ENCODE measurements around the gene KCNT1. TPM values are rescaled to one million over a fixed set of nuclear protein-coding genes. Genes with fewer than 3 reads are reported as not detected.
A peak's percentile ranks its signal among the peaks of the same experiment; 100 is the strongest.

The KCNT1 gene
- total RNA-seq = not detected

DNA sequence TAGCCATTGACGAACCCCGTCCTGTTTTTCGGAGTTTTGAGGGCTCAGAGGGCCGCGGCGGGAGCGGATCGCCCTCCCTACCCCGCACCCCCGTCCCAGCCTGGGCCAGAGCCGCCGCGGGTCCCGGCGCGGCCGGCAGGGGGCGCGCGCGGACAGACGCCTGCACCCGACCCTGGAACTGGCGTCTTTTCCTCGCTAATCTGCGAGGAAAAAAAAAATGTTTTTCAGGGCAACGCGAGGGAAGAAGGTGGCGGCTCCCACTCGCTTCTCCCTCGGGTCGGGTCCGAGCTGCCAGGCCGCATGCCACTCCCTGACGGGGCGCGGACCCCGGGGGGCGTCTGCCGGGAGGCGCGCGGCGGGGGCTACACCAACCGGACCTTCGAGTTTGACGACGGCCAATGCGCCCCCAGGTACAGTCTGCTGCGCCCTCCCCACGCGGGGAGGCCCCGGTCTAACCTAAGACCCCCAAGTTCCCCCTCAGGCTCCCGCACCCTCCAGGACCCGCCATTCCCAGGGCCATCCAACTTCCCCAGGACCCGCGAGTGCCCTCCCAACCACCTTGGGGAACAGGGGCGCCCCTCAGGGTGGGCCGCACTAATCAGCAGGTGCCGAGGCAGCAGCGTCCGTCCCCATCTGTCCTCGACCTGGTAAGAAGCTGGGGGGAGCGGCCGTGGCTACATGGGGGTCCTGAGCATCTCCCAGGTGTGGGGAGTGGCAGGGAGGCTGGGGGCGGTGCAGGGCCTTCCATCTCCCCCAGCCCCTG is at the start of gene KCNT1:
Gene KCNT1, plus strand, starts transcription at position 227 of the 763 bp plus-strand sequence. Its CDS starts 74 bp downstream, at position 301.
- ATAC-seq (peak; percentile 57 to 65), DNase-seq (ENCODE audit: low spot score) (no peak)
- Mint-ChIP-seq H3K36me3 (no peaks in the 10 kb centered on the region), H3K27me3 (no peaks in the 10 kb centered on the region), H3K27ac (no peak within 1 kb of the TSS), H3K4me1 (ENCODE audit: low read depth in 2 of 2) (no peaks in the 10 kb centered on the region), H3K4me3 (no peak within 1 kb of the TSS), H3K9me3 (no peaks in the 10 kb centered on the region)

DNA sequence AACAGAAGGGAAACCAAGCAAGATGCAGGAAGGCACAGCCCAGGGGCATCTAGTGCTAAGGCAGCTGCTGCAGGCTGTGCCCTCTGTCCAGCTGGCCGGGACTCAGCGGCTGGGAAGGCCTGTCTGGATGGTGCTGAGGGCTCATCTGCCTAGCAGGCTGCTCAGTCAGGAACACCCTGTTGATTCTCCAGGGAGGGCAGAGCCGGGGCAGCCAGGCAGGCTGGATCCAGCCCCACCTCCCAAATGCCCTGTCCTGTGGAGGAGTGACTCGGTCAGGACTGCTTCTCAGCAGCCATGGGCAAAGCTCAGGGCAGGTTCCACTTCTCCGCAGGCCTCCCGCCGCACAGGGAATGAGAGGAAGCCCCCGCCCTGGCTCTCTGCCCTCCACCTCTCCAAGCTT is 46.7 kb upstream of the KCNT1 start:
- Mint-ChIP-seq H3K27me3 (peaks cover 5 to 12% of the 10 kb centered on the region in 2 donors), H3K4me3 (no peak overlapping the region), H3K27ac (no peak overlapping the region), H3K36me3 (peaks cover 2% of the 10 kb centered on the region), H3K4me1 (ENCODE audit: low read depth in 2 of 2) (no peaks in the 10 kb centered on the region), H3K9me3 (peaks cover 3% of the 10 kb centered on the region)
- ATAC-seq = peak; percentile 32 to 36
- no peak for DNase-seq (ENCODE audit: low spot score)

DNA sequence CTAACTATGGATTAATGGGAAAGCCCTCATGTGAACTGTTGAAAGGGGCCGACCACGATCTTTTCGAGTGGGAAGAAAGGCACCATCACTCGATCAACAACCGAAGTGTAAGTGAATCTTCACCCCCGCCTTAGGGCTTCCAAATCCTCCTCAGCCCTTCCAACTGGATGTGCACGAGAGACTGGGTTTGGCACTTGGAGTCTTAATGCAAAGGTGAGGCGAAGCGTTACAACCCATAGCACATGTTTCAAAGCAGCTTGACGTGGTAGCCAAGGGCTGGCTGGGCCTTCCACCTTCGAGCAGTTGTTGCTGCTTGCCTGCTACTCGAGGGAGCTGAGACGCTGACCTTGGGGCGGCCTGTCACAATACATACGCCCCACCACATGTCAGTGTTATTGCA is 44.6 kb upstream of the KCNT1 start:
- Mint-ChIP-seq H3K27ac (no peak overlapping the region), H3K4me3 (no peak overlapping the region), H3K36me3 (no peaks in the 10 kb centered on the region), H3K4me1 (ENCODE audit: low read depth in 2 of 2) (no peaks in the 10 kb centered on the region), H3K27me3 (peaks cover 0 to 5% of the 10 kb centered on the region in 2 donors), H3K9me3 (no peaks in the 10 kb centered on the region)
- ATAC-seq = no peak
- no peak for DNase-seq (ENCODE audit: low spot score)

DNA sequence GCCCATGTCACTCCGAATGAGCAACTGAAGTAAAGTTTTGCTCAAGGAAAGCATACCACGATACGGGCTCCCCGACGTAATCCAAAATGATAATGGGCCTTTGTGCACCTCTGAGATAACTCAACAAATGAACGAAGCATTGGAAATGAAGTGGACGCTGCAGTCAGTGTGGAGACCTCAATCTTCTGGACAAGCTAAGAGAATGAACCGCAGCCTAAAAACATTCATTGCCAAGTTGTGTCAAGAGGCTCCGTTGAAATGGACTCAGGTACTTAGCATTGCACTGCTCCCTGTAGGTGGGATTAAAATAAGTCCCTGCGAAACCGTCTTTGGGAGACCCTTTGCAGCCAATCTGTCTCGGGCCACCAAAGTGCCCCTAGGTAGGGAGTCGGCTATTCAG is 42.7 kb upstream of the KCNT1 start:
- DNase-seq (ENCODE audit: low spot score) (no peak), ATAC-seq (no peak)
- Mint-ChIP-seq H3K4me1 (ENCODE audit: low read depth in 2 of 2) (no peaks in the 10 kb centered on the region), H3K9me3 (no peaks in the 10 kb centered on the region), H3K27ac (no peak overlapping the region), H3K4me3 (no peak overlapping the region), H3K27me3 (peaks cover 0 to 5% of the 10 kb centered on the region in 2 donors), H3K36me3 (no peaks in the 10 kb centered on the region)

DNA sequence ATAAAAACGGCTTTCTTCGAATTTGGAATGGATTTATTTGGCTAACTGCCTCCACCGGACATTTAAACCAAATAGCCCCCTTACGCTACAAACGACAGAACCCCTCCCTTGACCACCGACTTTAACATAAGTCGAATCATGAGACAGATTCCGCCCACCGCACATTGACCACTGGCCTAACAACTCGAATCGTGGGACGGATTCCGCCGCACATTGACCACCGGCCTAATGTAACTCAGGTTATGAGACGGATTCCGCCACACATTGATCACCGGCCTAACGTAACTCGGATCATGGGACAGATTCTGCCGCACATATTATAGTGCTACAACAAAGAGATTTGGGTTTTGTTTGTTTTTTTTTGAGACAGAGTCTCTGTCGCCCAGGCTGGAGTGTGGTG is 41.6 kb upstream of the KCNT1 start:
- H3K4me1 Mint-ChIP-seq (ENCODE audit: low read depth in 2 of 2) = no peaks in the 10 kb centered on the region
- H3K4me3 Mint-ChIP-seq = no peak overlapping the region
- H3K36me3 Mint-ChIP-seq = no peaks in the 10 kb centered on the region
- peaks cover 0 to 2% of the 10 kb centered on the region in 2 donors for H3K27me3 Mint-ChIP-seq
- DNase-seq (ENCODE audit: low spot score) = no peak
- no peaks in the 10 kb centered on the region for H3K9me3 Mint-ChIP-seq
- no peak for ATAC-seq
- H3K27ac Mint-ChIP-seq = no peak overlapping the region

DNA sequence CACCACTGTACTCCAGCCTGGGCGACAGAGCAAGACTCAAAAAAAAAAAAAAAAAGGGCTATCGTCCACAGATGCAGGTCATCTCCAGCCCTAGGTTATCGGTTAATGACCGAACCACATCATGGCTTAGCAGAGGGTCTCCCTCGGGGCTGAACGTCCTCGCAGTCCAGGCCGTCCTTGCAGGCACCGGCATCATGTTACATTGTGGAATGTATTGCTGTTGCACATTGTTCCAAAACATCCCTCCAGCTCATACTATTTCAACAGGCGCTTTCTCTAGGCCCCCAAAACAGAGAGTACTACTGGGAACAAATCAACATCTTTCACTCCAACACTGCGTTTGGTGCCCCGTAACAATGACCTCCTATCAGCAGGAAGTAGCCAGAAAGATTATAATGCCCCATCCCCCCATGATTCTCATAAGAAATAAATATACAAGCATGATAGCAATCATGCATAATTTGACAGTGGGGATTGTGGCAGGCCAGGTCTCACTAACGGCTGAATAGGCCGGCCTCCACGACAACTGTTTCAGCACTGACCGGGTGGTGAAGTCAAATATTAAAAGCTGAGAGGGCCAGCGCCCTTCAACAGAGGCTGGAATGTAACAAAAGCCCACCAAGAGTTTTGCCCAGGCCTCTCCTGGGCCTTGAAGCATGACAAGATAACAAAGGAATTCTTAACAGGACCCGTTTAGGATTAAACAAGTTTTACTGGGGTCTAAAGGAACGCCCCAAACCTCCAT is 40.0 kb upstream of the KCNT1 start:
- H3K9me3 Mint-ChIP-seq = no peaks in the 10 kb centered on the region
- no peak for DNase-seq (ENCODE audit: low spot score)

DNA sequence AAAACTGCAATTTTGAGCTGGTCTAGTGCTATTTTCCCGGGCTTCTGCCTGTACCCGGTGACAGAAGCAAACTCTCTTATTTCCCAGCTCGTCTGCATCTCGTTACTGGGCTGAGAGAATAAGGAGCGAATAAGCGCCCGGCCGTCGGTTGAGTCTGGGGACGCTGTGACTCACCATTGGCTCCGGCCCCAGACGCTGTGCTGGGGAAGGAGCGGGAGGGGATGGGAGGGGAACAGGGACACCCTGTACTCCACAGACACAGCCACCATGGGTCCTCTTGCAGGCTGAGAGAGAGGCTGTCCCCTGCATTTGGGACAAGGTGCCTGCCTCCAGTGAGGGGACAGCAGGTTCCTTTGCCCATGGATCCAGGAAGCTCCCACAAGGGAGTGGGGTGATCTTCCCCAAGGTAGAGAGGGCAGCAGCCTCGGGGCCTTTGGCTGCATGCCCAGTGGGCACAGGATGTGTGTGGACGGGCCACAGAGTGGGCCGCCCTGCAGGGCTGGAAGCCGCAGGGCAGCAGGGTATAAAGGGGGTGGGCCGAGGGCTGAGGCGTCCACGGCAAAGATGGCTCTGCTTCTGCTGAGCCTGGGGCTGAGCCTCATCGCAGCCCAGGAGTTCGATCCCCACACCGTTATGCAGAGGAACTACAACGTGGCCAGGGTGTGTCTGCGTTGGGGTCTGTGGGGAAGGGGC is 39.1 kb upstream of the KCNT1 start, which contains the start of gene LCN9:
Gene LCN9, plus strand, starts transcription at position 552 of the 693 bp plus-strand sequence. Its CDS starts 13 bp downstream, at position 565.
- no peak for ATAC-seq
- Mint-ChIP-seq H3K9me3 (no peaks in the 10 kb centered on the region), H3K36me3 (no peaks in the 10 kb centered on the region), H3K4me3 (no peak within 1 kb of the TSS), H3K27me3 (peaks cover 0 to 2% of the 10 kb centered on the region in 2 donors), H3K27ac (no peak within 1 kb of the TSS), H3K4me1 (ENCODE audit: low read depth in 2 of 2) (no peaks in the 10 kb centered on the region)
- DNase-seq (ENCODE audit: low spot score) = no peak

More for the DNA sequence above, 40.0 kb upstream of the KCNT1 start:
- no peak for ATAC-seq
- Mint-ChIP-seq H3K36me3 (no peaks in the 10 kb centered on the region), H3K4me3 (no peak overlapping the region), H3K27ac (no peak overlapping the region), H3K4me1 (ENCODE audit: low read depth in 2 of 2) (no peaks in the 10 kb centered on the region), H3K27me3 (peaks cover 0 to 2% of the 10 kb centered on the region in 2 donors)

DNA sequence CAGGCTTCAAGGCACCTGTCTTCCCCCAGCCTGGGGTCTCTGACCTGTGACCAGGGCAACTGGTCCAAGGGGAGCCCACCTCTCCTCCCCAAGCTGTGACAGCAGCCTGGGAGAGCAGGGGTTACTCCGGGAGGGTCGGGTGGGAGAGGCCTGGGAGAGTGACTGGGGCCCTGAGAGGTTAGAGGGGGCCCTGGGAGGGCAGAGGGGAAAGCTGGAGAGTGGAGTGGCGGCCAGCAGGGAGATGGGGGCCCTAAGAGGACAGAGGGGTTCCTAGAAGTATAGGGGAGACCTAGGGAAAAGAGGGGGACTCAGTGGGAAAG is 38.6 kb upstream of the KCNT1 start:
- Mint-ChIP-seq H3K4me3 (no peak overlapping the region), H3K36me3 (no peaks in the 10 kb centered on the region), H3K4me1 (ENCODE audit: low read depth in 2 of 2) (no peaks in the 10 kb centered on the region), H3K27me3 (peaks cover 0 to 2% of the 10 kb centered on the region in 2 donors), H3K27ac (no peak overlapping the region), H3K9me3 (no peaks in the 10 kb centered on the region)
- DNase-seq (ENCODE audit: low spot score) = no peak
- no peak for ATAC-seq

- H3K9me3 Mint-ChIP-seq = no peaks in the 10 kb centered on the region
- H3K27me3 Mint-ChIP-seq = peaks cover 0 to 2% of the 10 kb centered on the region in 2 donors
- DNase-seq (ENCODE audit: low spot score) (no peak), ATAC-seq (no peak)
- no peaks in the 10 kb centered on the region for H3K4me1 Mint-ChIP-seq (ENCODE audit: low read depth in 2 of 2)
- H3K36me3 Mint-ChIP-seq = no peaks in the 10 kb centered on the region
- no peak overlapping the region for H3K4me3 Mint-ChIP-seq
- H3K27ac Mint-ChIP-seq = no peak overlapping the region
Observed at GRCh38 chr9:135663857-135664256, 38.1 kb upstream of the KCNT1 start.

GRCh38 chr9:135664266-135664665 is 37.7 kb upstream of the KCNT1 start:
- H3K27me3 Mint-ChIP-seq = peaks cover 0 to 2% of the 10 kb centered on the region in 2 donors
- no peak overlapping the region for H3K4me3 Mint-ChIP-seq
- peak in 1 of 2 donors; percentile 12 for ATAC-seq
- no peak for DNase-seq (ENCODE audit: low spot score)
- no peaks in the 10 kb centered on the region for H3K4me1 Mint-ChIP-seq (ENCODE audit: low read depth in 2 of 2)
- H3K9me3 Mint-ChIP-seq = no peaks in the 10 kb centered on the region
- no peaks in the 10 kb centered on the region for H3K36me3 Mint-ChIP-seq
- no peak overlapping the region for H3K27ac Mint-ChIP-seq

GRCh38 chr9:135664801-135665794 is 36.9 kb upstream of the KCNT1 start:
- DNase-seq (ENCODE audit: low spot score) = no peak
- H3K27me3 Mint-ChIP-seq = peaks cover 0 to 2% of the 10 kb centered on the region in 2 donors

DNA sequence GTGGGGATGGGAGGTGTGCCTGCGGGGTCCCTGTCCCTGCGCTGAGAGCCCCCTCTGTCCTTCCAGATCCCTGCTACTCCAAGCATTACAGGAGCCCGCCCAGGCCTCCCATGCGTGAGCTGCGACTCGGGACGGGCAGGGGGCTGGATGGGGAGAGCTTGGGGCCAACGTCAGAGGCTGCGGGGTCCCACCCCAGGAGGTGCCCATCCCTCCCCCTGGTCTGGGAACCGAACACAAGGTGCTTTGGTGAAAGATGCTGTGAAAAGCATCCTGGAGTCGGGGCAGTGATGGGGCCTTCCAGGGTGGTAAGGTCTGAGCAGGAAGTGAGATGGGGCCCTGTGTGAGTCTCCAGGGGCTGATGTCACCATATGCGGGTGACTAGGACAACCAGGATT is 36.2 kb upstream of the KCNT1 start:
- H3K4me1 Mint-ChIP-seq (ENCODE audit: low read depth in 2 of 2) = no peaks in the 10 kb centered on the region
- no peaks in the 10 kb centered on the region for H3K9me3 Mint-ChIP-seq
- ATAC-seq = no peak
- H3K36me3 Mint-ChIP-seq = no peaks in the 10 kb centered on the region
- DNase-seq (ENCODE audit: low spot score) = no peak
- H3K27ac Mint-ChIP-seq = no peak overlapping the region
- H3K4me3 Mint-ChIP-seq = no peak overlapping the region
- peaks cover 0 to 2% of the 10 kb centered on the region in 2 donors for H3K27me3 Mint-ChIP-seq

More at GRCh38 chr9:135664801-135665794, 36.9 kb upstream of the KCNT1 start:
- H3K4me1 Mint-ChIP-seq (ENCODE audit: low read depth in 2 of 2) = no peaks in the 10 kb centered on the region
- no peak overlapping the region for H3K4me3 Mint-ChIP-seq
- H3K36me3 Mint-ChIP-seq = no peaks in the 10 kb centered on the region
- peak; percentile 4 to 29 for ATAC-seq
- no peak overlapping the region for H3K27ac Mint-ChIP-seq
- no peaks in the 10 kb centered on the region for H3K9me3 Mint-ChIP-seq

All from natural killer cell treated with Interleukin-12 subunit alpha and Interleukin-12 subunit beta and Interleukin-15 and Interleukin-18, amount 100 ng/mL, for 72 hours (primary cell).